Non-pigmented ciliary epithelial cell (primary cell): ENCODE results near the gene ZNF639.
"Not testable (repeated sequence)": the region's sequence is repeated elsewhere in the genome, so short reads cannot be mapped to it uniquely, and the experiment has no call there.

Source experiments
- DNase-seq: peaks from one replicate; pipeline ENCODE4 v3.0.0-alpha.2; 2010; ENCODE audit warnings: low read depth

Gene ZNF639

GRCh38 chr3:179322286-179323196, at the start of gene ZNF639:
Gene ZNF639, plus strand, starts transcription at chr3:179323031. Its CDS starts 5,263 bp downstream, at chr3:179328294.
- DNase-seq = no peak

- DNase-seq = not testable (repeated sequence)
Measured at GRCh38 chr3:179274434-179274833, 48.4 kb upstream of the ZNF639 start.

GRCh38 chr3:179276001-179276400, 46.8 kb upstream of the ZNF639 start:
- no peak for DNase-seq

GRCh38 chr3:179276743-179277142, 46.1 kb upstream of the ZNF639 start:
- no peak for DNase-seq

GRCh38 chr3:179278151-179278550, 44.7 kb upstream of the ZNF639 start:
- DNase-seq = no peak

- no peak for DNase-seq
Measured at GRCh38 chr3:179278932-179279693, 43.7 kb upstream of the ZNF639 start.

- no peak for DNase-seq
Measured at GRCh38 chr3:179279837-179280236, 43.0 kb upstream of the ZNF639 start.

- DNase-seq = no peak
Measured at GRCh38 chr3:179281825-179282224, 41.0 kb upstream of the ZNF639 start.

- no peak for DNase-seq
Measured at GRCh38 chr3:179286331-179286730, 36.5 kb upstream of the ZNF639 start.

GRCh38 chr3:179288845-179289244, 34.0 kb upstream of the ZNF639 start:
- no peak for DNase-seq

- no peak for DNase-seq
Measured at GRCh38 chr3:179289295-179289694, 33.5 kb upstream of the ZNF639 start.

GRCh38 chr3:179292450-179292849, 30.4 kb upstream of the ZNF639 start:
- no peak for DNase-seq

GRCh38 chr3:179297971-179298725, 24.7 kb upstream of the ZNF639 start:
- no peak for DNase-seq

GRCh38 chr3:179299316-179299715, 23.5 kb upstream of the ZNF639 start:
- DNase-seq = no peak

- DNase-seq = no peak
Measured at GRCh38 chr3:179299999-179300613, 22.7 kb upstream of the ZNF639 start.

- no peak for DNase-seq
Measured at GRCh38 chr3:179301645-179302044, 21.2 kb upstream of the ZNF639 start.

GRCh38 chr3:179302111-179302510, 20.7 kb upstream of the ZNF639 start:
- no peak for DNase-seq

GRCh38 chr3:179304605-179305004, 18.2 kb upstream of the ZNF639 start:
- no peak for DNase-seq

- DNase-seq = not testable (repeated sequence)
Measured at GRCh38 chr3:179307362-179307761, 15.5 kb upstream of the ZNF639 start.

- no peak for DNase-seq
Measured at GRCh38 chr3:179308001-179308400, 14.8 kb upstream of the ZNF639 start.

- no peak for DNase-seq
Measured at GRCh38 chr3:179309225-179310078, 13.4 kb upstream of the ZNF639 start.
